HepG2 (cell line): ENCODE data around the gene RRP36. TPM values are rescaled to one million over a fixed set of nuclear protein-coding genes. Genes with fewer than 3 reads are reported as not detected.

Experiments used
- ATAC-seq: fragments of 200-7000 bp; cut with Tn5 transposase; 3 replicates; pipeline ENCODE4 v1.9.1; 2020; ENCODE audit warnings: mild to moderate bottlenecking, moderate library complexity
- BruUV-seq: library from RNA; stranded (reverse); fragments of 400-500 nt; replicated peaks from 2 replicates; lab custom pipeline; 2021; lab: Mats Ljungman, UMichigan
- CTCF ChIA-PET: fragments of 300-600 bp; formaldehyde crosslinking; extraction: SDS; loops from one replicate; lab custom pipeline; 2021; ENCODE audit warnings: low total read pairs, inconsistent platforms, low intra/inter-chr PET ratio; lab: Yijun Ruan, JAX
- POLR2A ChIA-PET: fragments of 350-600 bp; sonication (Branson Sonifier 250); formaldehyde crosslinking; loops from one replicate; lab custom pipeline; 2020; ENCODE audit warnings: antibody characterized with exemption, inconsistent platforms; lab: Yijun Ruan, JAX
- DNase-seq: peaks from one replicate; pipeline ENCODE4 v3.0.0-alpha.2; 2015; ENCODE audit warnings: low spot score
- FAIRE-seq: peaks from 3 replicates; lab custom pipeline; 2011; peaks lifted over from hg19 to GRCh38; lab: Jason Lieb, UNC
- H2AFZ ChIP-seq: one replicate; pipeline ENCODE4 v1.6.1; 2011; ENCODE audit warnings: low read length, inconsistent platforms
- H3K27ac ChIP-seq: fragments of 300-600 bp; 3 replicates; pipeline ENCODE4 v1.8.0; 2011; ENCODE audit warnings: mixed run types, mild to moderate bottlenecking, mixed read lengths, low read length, inconsistent platforms; ENCODE audit not compliant: insufficient read depth; ENCODE audit errors: extremely low read length
- H3K27me3 ChIP-seq, 2 experiments: fragments of 200-600 bp in 1 of 2; 2 replicates in 1 of 2; 3 replicates in 1 of 2; pipeline versions ENCODE4 v1.6.0 to v1.8.0; 2011; ENCODE audit warnings: low read length in 2 of 2, mild to moderate bottlenecking in 2 of 2, moderate library complexity in 2 of 2, inconsistent platforms in 1 of 2; ENCODE audit not compliant: insufficient read depth in 2 of 2, control insufficient read depth in 1 of 2
- H3K36me3 ChIP-seq, 2 experiments: fragments of 200-600 bp in 1 of 2; replicated peaks in 1 of 2; 2 replicates in 1 of 2; 3 replicates in 1 of 2; pipeline versions ENCODE4 v1.5.1 to v1.8.0; 2011; ENCODE audit warnings: low read length in 2 of 2, inconsistent platforms in 1 of 2; ENCODE audit not compliant: insufficient read depth in 2 of 2, control insufficient read depth in 1 of 2
- H3K4me1 ChIP-seq: 2 replicates; pipeline ENCODE4 v1.5.1; 2012; ENCODE audit warnings: low read length, inconsistent platforms; ENCODE audit not compliant: insufficient read depth
- H3K4me2 ChIP-seq: 2 replicates; pipeline ENCODE4 v1.6.0; 2011; ENCODE audit warnings: low read depth, low read length, inconsistent platforms
- H3K4me3 ChIP-seq, 3 experiments: fragments of 200-600 bp in 1 of 3; sonication (generic), shearing (Covaris generic) in 1 of 3; replicated peaks in 1 of 3; 2 replicates each; pipeline ENCODE4 v1.5.1; 2011 to 2016; ENCODE audit warnings: low read length in 3 of 3, inconsistent platforms in 2 of 3, low read depth in 2 of 3, mild to moderate bottlenecking in 2 of 3, control low read depth in 1 of 3, mixed read lengths in 1 of 3; ENCODE audit not compliant: insufficient read depth in 1 of 3
- H3K79me2 ChIP-seq: one replicate; pipeline ENCODE4 v1.6.1; 2011; ENCODE audit warnings: low read length, inconsistent platforms; ENCODE audit not compliant: insufficient read depth
- H3K9ac ChIP-seq: 2 replicates; pipeline ENCODE4 v1.6.0; 2011; ENCODE audit warnings: mild to moderate bottlenecking, low read depth, low read length, inconsistent platforms; ENCODE audit not compliant: insufficient read depth
- H3K9me3 ChIP-seq: 2 replicates; pipeline ENCODE4 v1.5.1; 2012; ENCODE audit warnings: mild to moderate bottlenecking, low read length
- H4K20me1 ChIP-seq: 2 replicates; pipeline ENCODE4 v1.6.0; 2011; ENCODE audit warnings: inconsistent platforms, mild to moderate bottlenecking, low read length, moderate library complexity; ENCODE audit not compliant: insufficient read depth
- ARHGAP35 ChIP-seq: sonication (generic); formaldehyde crosslinking; IDR thresholded peaks from 2 replicates; pipeline ENCODE4 v1.9.0; 2022; ENCODE audit warnings: mild to moderate bottlenecking, inconsistent platforms, moderate library complexity, missing genetic modification reagents, borderline replicate concordance
- ARNT2 ChIP-seq: sonication (generic); formaldehyde crosslinking; IDR thresholded peaks from 2 replicates; pipeline ENCODE4 v1.8.0; 2022; ENCODE audit warnings: mild to moderate bottlenecking, low read depth, missing genetic modification reagents, moderate library complexity
- ATAD3A ChIP-seq: sonication (generic); formaldehyde crosslinking; IDR thresholded peaks from 2 replicates; pipeline ENCODE4 v1.4.0; 2020; ENCODE audit warnings: missing genetic modification reagents
- CCAR2 ChIP-seq: fragments of 200-400 bp; formaldehyde crosslinking; optimal IDR thresholded peaks from 2 replicates; pipeline ENCODE3; 2018; ENCODE audit warnings: low read depth, mild to moderate bottlenecking, low read length, moderate library complexity
- ETS1 ChIP-seq: sonication (generic); formaldehyde crosslinking; IDR thresholded peaks from 2 replicates; pipeline ENCODE4 v1.4.0; 2020; ENCODE audit warnings: missing genetic modification reagents
- HDAC2 ChIP-seq: sonication (generic); formaldehyde crosslinking; IDR thresholded peaks from 2 replicates; pipeline ENCODE4 v1.4.0; 2020; ENCODE audit warnings: missing genetic modification reagents
- KLF16 ChIP-seq, 2 experiments: sonication (generic) in 1 of 2; formaldehyde crosslinking in 1 of 2; IDR thresholded peaks; 2 replicates each; pipeline versions ENCODE4 v1.6.1 to v1.8.0; 2016 to 2023; ENCODE audit warnings: missing genetic modification reagents in 2 of 2, missing compliant biosample characterization in 1 of 2
- MTA3 ChIP-seq: sonication (generic); formaldehyde crosslinking; IDR thresholded peaks from 2 replicates; pipeline ENCODE4 v1.4.0; 2020; ENCODE audit warnings: missing genetic modification reagents
- MXI1 ChIP-seq: IDR thresholded peaks from 3 replicates; pipeline ENCODE4 v1.6.1; 2012; ENCODE audit warnings: low read depth, low read length, inconsistent platforms, borderline replicate concordance
- NFAT5 ChIP-seq: sonication (generic); formaldehyde crosslinking; IDR thresholded peaks from 2 replicates; pipeline ENCODE4 v1.4.0; 2020; ENCODE audit warnings: missing genetic modification reagents
- RFX3 ChIP-seq: IDR thresholded peaks from 2 replicates; pipeline ENCODE4 v1.6.1; 2016; ENCODE audit warnings: missing biosample characterization, missing genetic modification reagents
- SIN3A ChIP-seq: IDR thresholded peaks from 2 replicates; pipeline ENCODE4 v1.6.1; 2011; ENCODE audit warnings: low read depth, mild to moderate bottlenecking, control low read depth, low read length, borderline replicate concordance
- SOX13 ChIP-seq, 3 experiments: fragments of 450-650 bp in 1 of 3; sonication (generic) in 1 of 3; formaldehyde crosslinking in 1 of 3; IDR thresholded peaks in 2 of 3; conservative IDR thresholded peaks in 1 of 3; 2 replicates each; pipeline versions ENCODE4 v1.5.0 to v1.6.1; 2016 to 2020; ENCODE audit warnings: antibody characterized with exemption in 1 of 3, mild to moderate bottlenecking in 1 of 3, missing compliant biosample characterization in 1 of 3, missing genetic modification reagents in 1 of 3, moderate library complexity in 1 of 3
- SRSF9 ChIP-seq: fragments of 200-400 bp; formaldehyde crosslinking; IDR thresholded peaks from 2 replicates; pipeline ENCODE4 v1.6.1; 2018; ENCODE audit warnings: borderline replicate concordance, mild to moderate bottlenecking, low read depth, low read length; ENCODE audit not compliant: insufficient read depth, poor library complexity, severe bottlenecking
- TCF12 ChIP-seq, 2 experiments: fragments of 450-650 bp in 1 of 2; sonication (generic) in 1 of 2; formaldehyde crosslinking in 1 of 2; IDR thresholded peaks; 2 replicates each; pipeline versions ENCODE4 v1.6.1 to v1.8.0; 2017 to 2022; ENCODE audit warnings: antibody characterized with exemption in 1 of 2, mild to moderate bottlenecking in 1 of 2, missing genetic modification reagents in 1 of 2, moderate library complexity in 1 of 2
- ZNF546 ChIP-seq: sonication (generic); formaldehyde crosslinking; conservative IDR thresholded peaks from 2 replicates; pipeline ENCODE4 v1.8.1; 2023; ENCODE audit warnings: mild to moderate bottlenecking, missing genetic modification reagents
- ZNF816 ChIP-seq: sonication (generic); formaldehyde crosslinking; IDR thresholded peaks from 2 replicates; pipeline ENCODE4 v1.8.0; 2022; ENCODE audit warnings: missing genetic modification reagents, mild to moderate bottlenecking, borderline replicate concordance
- WGBS: methylation state at CpG from one replicate; pipeline ENCODE4 v1.1.6; 2017; ENCODE audit warnings: low lambda C conversion rate; 5-methylcytosine and 5-hydroxymethylcytosine counted together
- in situ Hi-C: cut with HindIII; loops from 2 replicates; pipeline ENCODE4 v1.10.0; 2017; ENCODE audit warnings: low pct_unique_long_range_greater_than_20kb; ENCODE audit not compliant: extremely low pct_ligation_motif_present
- intact Hi-C: fragments of 100-400 bp; cut with micrococcal nuclease; formaldehyde crosslinking; loops from one replicate; pipeline ENCODE4 v1.10.0; 2022; ENCODE audit not compliant: unreplicated experiment
- polyA plus RNA-seq, 8 experiments: library from polyadenylated mRNA; depleted of rRNA in 3 of 8; stranded (reverse) in 7 of 8; unstranded in 1 of 8; fragments of >200 nt; fragmentation: Illumina TruSeq in 4 of 8; extraction: Trizol in 4 of 8; gene quantifications; 2 replicates each; pipeline versions ENCODE4 v1.2.1 to v1.2.3, GENCODE V29; 2011 to 2016; ENCODE audit warnings: low read depth in 4 of 8, missing spikeins in 1 of 8, mixed read lengths in 1 of 8; ENCODE audit not compliant: insufficient read depth in 1 of 8
- total RNA-seq, 5 experiments: library from RNA; depleted of rRNA; stranded (reverse); fragments of >200 nt; fragmentation: Illumina TruSeq; extraction: Trizol; gene quantifications; 2 replicates each; pipeline ENCODE4 v1.2.3, GENCODE V29; 2016; ENCODE audit warnings: low read depth in 1 of 5

The RRP36 gene
- total and polyA plus RNA-seq, 2 of the 13 experiments (the other 11 are each of a cell fraction or from before 2014, with no cell fraction given): 29.5 to 144 TPM

- peak overlapping the region; percentile 7 for H3K27ac ChIP-seq
- in situ Hi-C loops: loop anchor here (10.0 kb wide), 1 partner anchor 55 kb away; no protein-coding TSS in a partner anchor
- H3K27me3 ChIP-seq: no peaks in the 10 kb centered on the region
- H3K4me2 ChIP-seq: no peak overlapping the region
- ATAC-seq (peak; percentile 93), DNase-seq (peak; percentile 83), FAIRE-seq (peak; percentile 99)
- BruUV-seq: no TSS peak
- H2AFZ ChIP-seq: no peak overlapping the region
- CTCF ChIA-PET: interaction anchor here (1.0 to 2.6 kb wide), 3 partner anchors 60 to 169 kb away, joined by 5 to 36 read pairs (median 14); no protein-coding TSS in a partner anchor
- no peaks in the 10 kb centered on the region for H3K79me2 ChIP-seq
- POLR2A ChIA-PET: interaction anchor here (0.7 to 3.7 kb wide), 4 partner anchors 9 to 34 kb away, joined by 3 to 12 read pairs (median 3); no protein-coding TSS in a partner anchor
- H3K9me3 ChIP-seq: no peaks in the 10 kb centered on the region
- no peaks in the 10 kb centered on the region for H4K20me1 ChIP-seq
- no peak overlapping the region for H3K9ac ChIP-seq
- H3K4me3 ChIP-seq: no peak overlapping the region
- 66% methylated on average over 6 of the region's 6 CpGs for WGBS
- H3K4me1 ChIP-seq: peaks cover 12% of the 10 kb centered on the region
- intact Hi-C loops: loop anchor here (1.0 kb wide), 2 partner anchors 59 to 73 kb away; no protein-coding TSS in a partner anchor
- H3K36me3 ChIP-seq: peaks cover 13 to 47% of the 10 kb centered on the region in 2 experiments
- TF ChIP-seq ARNT2 (no peak), MXI1 (no peak), ATAD3A (CRISPR knock-in tag) (no peak), SOX13 (IDR thresholded peaks at IDR 0.05) (no peak), SOX13 (CRISPR knock-in tag; conservative IDR thresholded peaks at IDR 0.05 in 1 of 2, IDR thresholded peaks at IDR 0.05 in 1 of 2) (no peak), SIN3A (no peak), HDAC2 (no peak), CCAR2 (no peak), ETS1 (CRISPR knock-in tag) (no peak), RFX3 (CRISPR knock-in tag) (no peak), MTA3 (no peak), NFAT5 (CRISPR knock-in tag) (no peak), ARHGAP35 (CRISPR knock-in tag) (no peak), ZNF816 (no peak), ZNF546 (CRISPR knock-in tag) (no peak), KLF16 (CRISPR knock-in tag; IDR thresholded peaks at IDR 0.05) (no peak), SRSF9 (no peak), TCF12 (IDR thresholded peaks at IDR 0.05) (no peak), TCF12 (CRISPR knock-in tag; IDR thresholded peaks at IDR 0.05) (no peak)
Observed at GRCh38 chr6:43070028-43070632, 48.7 kb downstream of the RRP36 start.
